Measurements from ENCODE around the gene SLC1A3.
"Not testable (repeated sequence)": the region's sequence is repeated elsewhere in the genome, so short reads cannot be mapped to it uniquely, and the experiment has no call there.

SLC1A3 gene

GRCh38 chr5:36631620-36632362 is 25.4 kb downstream of the SLC1A3 start:
- DNase-seq = no peak

DNA sequence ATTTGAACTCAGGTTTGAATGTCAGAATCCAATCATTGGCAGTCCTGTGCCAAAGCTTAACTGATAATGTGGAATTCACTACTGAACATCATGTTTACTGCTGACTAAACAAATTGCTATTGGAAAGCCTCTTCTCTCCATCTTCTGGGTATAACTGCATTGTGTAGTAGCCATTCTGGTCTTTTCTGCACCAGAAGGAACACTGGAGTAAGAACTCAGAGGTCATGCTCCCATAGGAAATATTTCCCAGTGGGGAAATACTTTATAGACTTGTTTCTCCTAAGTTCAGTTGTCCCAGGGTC is 25.9 kb downstream of the SLC1A3 start:
- no peak for DNase-seq

GRCh38 chr5:36635721-36636390 is 29.4 kb downstream of the SLC1A3 start:
- no peak for DNase-seq

- no peak for DNase-seq
Measured at GRCh38 chr5:36637101-36637500, 30.7 kb downstream of the SLC1A3 start.

GRCh38 chr5:36637516-36637915 is 31.1 kb downstream of the SLC1A3 start:
- DNase-seq = no peak

GRCh38 chr5:36638056-36638455 is 31.6 kb downstream of the SLC1A3 start:
- DNase-seq = no peak

DNA sequence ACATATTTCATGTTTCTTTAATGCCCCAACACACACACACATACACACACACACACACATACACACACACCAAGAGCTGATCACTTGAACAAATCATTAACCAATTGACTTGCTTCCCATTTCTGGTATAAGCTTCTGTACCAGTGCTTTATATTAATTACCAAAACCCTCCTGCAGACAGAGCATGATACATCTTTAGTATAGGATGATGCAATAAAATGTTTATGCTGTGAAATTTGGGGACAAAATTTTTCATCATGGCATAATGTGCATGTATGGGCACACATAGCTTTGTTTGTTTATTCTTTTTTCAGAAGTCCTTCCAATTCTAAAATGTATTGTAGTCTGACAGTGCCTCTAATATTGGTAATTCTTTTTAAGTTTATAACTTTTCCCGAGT is 34.5 kb downstream of the SLC1A3 start:
- DNase-seq = no peak

DNA sequence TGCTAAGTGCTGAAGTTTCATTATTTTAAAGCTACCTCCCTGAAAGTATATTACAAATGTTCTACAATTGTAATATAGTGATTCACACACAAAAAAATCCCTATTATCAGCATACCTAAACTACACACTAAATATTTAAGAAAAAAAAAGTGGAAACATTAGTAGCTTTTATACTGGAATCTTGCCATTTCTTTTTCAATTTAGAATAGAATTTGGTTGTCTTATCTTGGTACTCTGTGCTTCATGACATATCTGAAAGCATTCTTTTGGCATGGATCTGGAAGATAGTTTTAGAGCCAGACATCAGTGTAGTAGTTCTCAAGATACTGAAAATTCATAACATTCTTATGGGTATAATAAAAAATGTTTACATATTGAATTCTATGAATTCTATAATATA is 35.0 kb downstream of the SLC1A3 start:
- DNase-seq = no peak

DNA sequence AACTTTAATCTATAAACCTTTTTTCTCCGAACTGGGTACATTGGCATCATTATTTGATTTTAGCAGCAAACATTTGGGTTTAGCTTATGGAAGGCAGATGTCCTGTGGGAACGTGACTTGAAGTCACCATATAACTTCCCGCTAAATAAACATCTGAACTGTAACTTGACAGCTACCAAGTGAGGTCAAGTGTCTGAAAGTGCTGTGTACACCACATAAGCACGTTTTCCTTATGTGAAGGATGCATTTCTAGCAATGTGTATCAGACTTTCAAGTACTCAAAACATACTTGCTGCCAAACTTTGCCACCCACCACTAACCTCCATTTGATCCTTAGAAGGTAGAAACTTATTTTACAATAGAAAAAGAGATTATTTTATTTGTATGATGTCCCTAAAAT is 35.7 kb downstream of the SLC1A3 start:
- no peak for DNase-seq

DNA sequence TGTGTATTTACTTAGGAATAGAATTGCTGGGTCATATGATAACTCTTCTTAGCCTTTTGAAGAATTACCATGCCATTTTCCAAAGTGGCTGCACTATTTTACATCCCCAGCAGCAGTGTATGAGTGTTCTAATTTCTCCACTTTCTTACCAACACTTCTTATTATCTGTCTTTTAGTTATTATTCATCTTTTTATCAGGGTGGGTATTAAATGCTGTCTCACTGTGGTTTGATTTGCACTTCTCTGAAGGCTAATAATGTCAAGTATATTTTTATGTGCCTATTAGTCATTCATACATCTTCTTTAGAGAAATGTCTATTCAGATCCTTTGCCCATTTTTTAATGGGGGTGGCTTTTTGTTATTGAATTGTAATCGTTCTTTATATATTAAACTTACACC is 36.8 kb downstream of the SLC1A3 start:
- no peak for DNase-seq

GRCh38 chr5:36643841-36644240 is 37.4 kb downstream of the SLC1A3 start:
- not testable (repeated sequence) for DNase-seq

GRCh38 chr5:36644727-36645126 is 38.3 kb downstream of the SLC1A3 start:
- DNase-seq = no peak

- no peak for DNase-seq
Measured at GRCh38 chr5:36646100-36646499, 39.7 kb downstream of the SLC1A3 start.

- no peak for DNase-seq
Measured at GRCh38 chr5:36646507-36647023, 40.2 kb downstream of the SLC1A3 start.

- no peak for DNase-seq
Measured at GRCh38 chr5:36647046-36647445, 40.6 kb downstream of the SLC1A3 start.

GRCh38 chr5:36648426-36648825 is 42.0 kb downstream of the SLC1A3 start:
- no peak for DNase-seq

GRCh38 chr5:36651761-36652685 is 45.6 kb downstream of the SLC1A3 start:
- DNase-seq = no peak

DNA sequence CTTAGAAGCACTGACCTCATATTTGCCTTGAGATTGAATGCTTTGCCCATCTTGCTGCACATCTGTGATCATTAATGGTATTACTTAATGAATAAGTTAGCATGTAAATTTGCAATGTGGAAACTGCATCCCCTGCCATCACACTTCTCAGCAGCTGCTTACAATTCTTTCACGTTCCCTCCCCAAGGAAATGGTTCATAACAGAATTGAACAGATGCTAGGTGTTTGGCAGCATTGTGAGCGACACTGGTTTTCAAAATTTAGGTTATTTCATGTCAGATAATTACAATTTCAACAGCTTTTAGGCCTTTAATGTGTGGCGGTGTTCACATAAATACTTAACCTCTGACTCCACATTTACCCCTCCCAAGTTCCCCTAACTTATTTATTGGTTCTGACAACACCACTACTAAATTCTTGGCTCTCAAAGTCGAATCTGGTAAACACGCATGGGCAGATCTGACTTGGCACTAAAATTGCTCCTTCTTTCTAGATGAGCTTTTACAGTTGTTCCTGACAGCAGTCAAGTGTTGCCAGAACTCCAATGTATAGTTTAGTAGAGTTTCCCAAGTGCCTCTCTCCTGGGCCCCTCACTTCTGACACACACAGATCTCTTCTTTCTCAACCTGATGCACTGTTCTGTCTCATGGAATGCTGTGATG is 46.8 kb downstream of the SLC1A3 start:
- no peak for DNase-seq

GRCh38 chr5:36654564-36654963 is 48.2 kb downstream of the SLC1A3 start:
- DNase-seq = no peak

GRCh38 chr5:36655161-36655560 is 48.8 kb downstream of the SLC1A3 start:
- no peak for DNase-seq

DNA sequence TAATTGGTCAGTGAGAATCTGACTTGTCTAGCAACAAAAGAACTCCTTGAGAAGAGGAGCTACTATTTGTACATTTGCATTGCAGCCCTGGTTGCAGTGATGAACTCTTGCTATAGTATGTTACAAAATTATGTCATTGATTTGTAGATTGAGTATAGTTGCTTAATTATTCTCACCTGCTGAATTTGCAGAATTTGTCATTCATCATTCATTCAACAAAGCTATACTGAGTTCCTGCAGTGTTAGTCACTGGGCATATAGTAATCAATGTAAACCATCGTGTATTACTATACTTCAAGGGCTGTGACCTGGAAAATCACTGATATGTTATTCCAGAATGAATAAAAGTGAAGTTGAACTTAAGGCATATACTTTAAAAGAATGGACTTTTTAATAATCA is 50.1 kb downstream of the SLC1A3 start:
- DNase-seq = no peak

DNA sequence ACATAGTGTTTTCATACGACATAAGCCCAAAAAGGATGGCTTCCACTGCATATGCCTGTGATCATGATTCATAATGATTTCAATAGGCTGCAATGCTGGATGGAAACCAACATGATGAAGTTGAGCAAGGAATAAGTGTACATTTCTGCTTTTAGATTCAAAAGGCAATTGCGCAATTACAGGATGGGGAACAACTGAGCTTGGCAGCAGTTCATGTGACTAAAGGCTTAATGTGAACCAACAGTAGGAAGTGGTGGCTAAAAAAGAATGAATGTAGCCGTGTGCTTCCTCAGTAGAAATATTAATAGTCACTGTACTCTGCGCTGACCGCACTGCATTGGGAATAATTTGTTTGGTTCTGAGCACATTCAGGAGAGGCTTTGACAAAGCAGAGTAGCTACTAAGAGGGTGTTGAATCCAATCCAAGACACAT is 51.2 kb downstream of the SLC1A3 start:
- DNase-seq = peak in 1 of 2 experiments; percentile 33

All from NCI-H446 (cell line).